Neural cell (in vitro differentiated cells): ENCODE results near the gene PACSIN2. TPM values are rescaled to one million over a fixed set of nuclear protein-coding genes. Genes with fewer than 3 reads are reported as not detected.

Source experiments
- H2AFZ ChIP-seq: fragments of 200-600, 300-800 bp; sonication (generic), shearing (Covaris generic); 2 replicates; pipeline ENCODE4 v1.6.0; 2014; ENCODE audit warnings: low read depth, mild to moderate bottlenecking, antibody characterized with exemption, low read length, moderate library complexity
- H3F3A ChIP-seq: fragments of 200-600 bp; shearing (Covaris generic); 2 replicates; pipeline ENCODE4 v1.6.1; 2016; ENCODE audit warnings: mild to moderate bottlenecking, moderate library complexity, mixed read lengths, antibody characterized with exemption, low read length; ENCODE audit not compliant: insufficient read depth, poor library complexity, severe bottlenecking
- H3K27ac ChIP-seq: fragments of 200-600, 300-800 bp; sonication (generic), shearing (Covaris generic); 2 replicates; pipeline ENCODE4 v1.5.1; 2014; ENCODE audit warnings: mild to moderate bottlenecking, low read length, moderate library complexity
- H3K27me3 ChIP-seq: fragments of 300-800, 200-600 bp; sonication (generic), shearing (Covaris generic); 2 replicates; pipeline ENCODE4 v1.6.0; 2014; ENCODE audit warnings: mild to moderate bottlenecking, low read depth, low read length, moderate library complexity; ENCODE audit not compliant: insufficient read depth
- H3K36me3 ChIP-seq: fragments of 300-800, 200-600 bp; sonication (generic), shearing (Covaris generic); 2 replicates; pipeline ENCODE4 v1.5.1; 2014; ENCODE audit warnings: mild to moderate bottlenecking, antibody characterized with exemption, low read length, moderate library complexity; ENCODE audit not compliant: insufficient read depth
- H3K4me2 ChIP-seq: fragments of 300-800, 200-600 bp; sonication (generic), shearing (Covaris generic); 2 replicates; pipeline ENCODE4 v1.6.0; 2014; ENCODE audit warnings: mild to moderate bottlenecking, low read length
- H3K4me3 ChIP-seq: fragments of 300-800, 200-600 bp; sonication (generic), shearing (Covaris generic); 2 replicates; pipeline ENCODE4 v1.5.1; 2014; ENCODE audit warnings: mild to moderate bottlenecking, low read length, moderate library complexity
- H3K79me2 ChIP-seq: fragments of 200-600 bp; shearing (Covaris generic); replicated peaks from 2 replicates; pipeline ENCODE4 v1.6.0; 2014; ENCODE audit warnings: mild to moderate bottlenecking, low read length, moderate library complexity; ENCODE audit not compliant: insufficient read depth
- H3K9ac ChIP-seq: fragments of 300-800, 200-600 bp; sonication (generic), shearing (Covaris generic); 2 replicates; pipeline ENCODE4 v1.6.1; 2016; ENCODE audit warnings: mild to moderate bottlenecking, low read length, mixed read lengths
- H3K9me2 ChIP-seq: fragments of 200-600 bp; shearing (Covaris generic); 2 replicates; pipeline ENCODE4 v1.6.1; 2016; ENCODE audit warnings: mild to moderate bottlenecking, low read length, mixed read lengths; ENCODE audit not compliant: insufficient read depth
- H3K9me3 ChIP-seq: fragments of 200-600, 300-800 bp; sonication (generic), shearing (Covaris generic); 2 replicates; pipeline ENCODE4 v1.6.1; 2016; ENCODE audit warnings: mild to moderate bottlenecking, mixed run types, low read length, moderate library complexity, mixed read lengths
- H4K20me1 ChIP-seq: fragments of 200-600 bp; shearing (Covaris generic); 2 replicates; pipeline ENCODE4 v1.6.1; 2016; ENCODE audit warnings: mild to moderate bottlenecking, mixed run types; ENCODE audit not compliant: insufficient read depth
- EP300 ChIP-seq: fragments of 450-650 bp; conservative IDR thresholded peaks from 2 replicates; pipeline ENCODE4 v1.6.1; 2014; ENCODE audit warnings: antibody characterized with exemption, mild to moderate bottlenecking, moderate library complexity; ENCODE audit not compliant: poor library complexity, severe bottlenecking
- EZH2 ChIP-seq: fragments of 200-600, 300-800 bp; shearing (Covaris generic), sonication (generic); IDR thresholded peaks from 2 replicates; pipeline ENCODE4 v1.6.1; 2014; ENCODE audit warnings: antibody characterized with exemption, low read length, borderline replicate concordance, mild to moderate bottlenecking; ENCODE audit not compliant: insufficient read depth, poor library complexity, severe bottlenecking
- MXI1 ChIP-seq: fragments of 450-650 bp; conservative IDR thresholded peaks from 2 replicates; pipeline ENCODE4 v1.6.1; 2014; ENCODE audit warnings: antibody characterized with exemption, mild to moderate bottlenecking; ENCODE audit not compliant: poor library complexity, severe bottlenecking
- POLR2AphosphoS5 ChIP-seq: IDR thresholded peaks from 2 replicates; pipeline ENCODE4 v1.6.1; 2012
- RAD21 ChIP-seq: fragments of 450-650 bp; conservative IDR thresholded peaks from 2 replicates; pipeline ENCODE4 v1.6.1; 2014; ENCODE audit warnings: antibody characterized with exemption, mild to moderate bottlenecking, moderate library complexity
- SMC3 ChIP-seq: fragments of 450-650 bp; conservative IDR thresholded peaks from 2 replicates; pipeline ENCODE4 v1.6.1; 2014; ENCODE audit warnings: antibody characterized with exemption, mild to moderate bottlenecking, moderate library complexity; ENCODE audit not compliant: poor library complexity
- TAF1 ChIP-seq: IDR thresholded peaks from 2 replicates; pipeline ENCODE4 v1.6.1; 2012; ENCODE audit warnings: low read depth
- polyA plus RNA-seq: library from polyadenylated mRNA; depleted of rRNA; stranded (reverse); fragments of >200 nt; gene quantifications from 2 replicates; pipeline ENCODE4 v1.2.3, GENCODE V29; 2014
- TF ChIP-seq, protein P1 (sequence below): IDR thresholded peaks from 2 replicates; pipeline ENCODE4 v1.6.1; 2012; ENCODE audit warnings: borderline replicate concordance
- TF ChIP-seq, protein P2 (sequence below): fragments of 450-650 bp; IDR thresholded peaks from 2 replicates; pipeline ENCODE4 v1.5.1; 2014; ENCODE audit warnings: antibody characterized with exemption, mild to moderate bottlenecking, moderate library complexity; ENCODE audit not compliant: poor library complexity, severe bottlenecking

PACSIN2 gene
- polyA plus RNA-seq, 1 donor from 2014 or later = 47.2 TPM

- H3K79me2 ChIP-seq = no peaks in the 10 kb centered on the region
- H3K9me2 ChIP-seq = no peaks in the 10 kb centered on the region
- H3K9ac ChIP-seq = no peak overlapping the region
- no peak overlapping the region for H3K27ac ChIP-seq
- H2AFZ ChIP-seq = no peak overlapping the region
- no peak overlapping the region for H3K4me2 ChIP-seq
- H3K9me3 ChIP-seq = no peaks in the 10 kb centered on the region
- TF ChIP-seq EP300 = no peak
- TF ChIP-seq MXI1 = no peak
- TF ChIP-seq POLR2AphosphoS5 = no peak
- TF ChIP-seq, protein P1, sequence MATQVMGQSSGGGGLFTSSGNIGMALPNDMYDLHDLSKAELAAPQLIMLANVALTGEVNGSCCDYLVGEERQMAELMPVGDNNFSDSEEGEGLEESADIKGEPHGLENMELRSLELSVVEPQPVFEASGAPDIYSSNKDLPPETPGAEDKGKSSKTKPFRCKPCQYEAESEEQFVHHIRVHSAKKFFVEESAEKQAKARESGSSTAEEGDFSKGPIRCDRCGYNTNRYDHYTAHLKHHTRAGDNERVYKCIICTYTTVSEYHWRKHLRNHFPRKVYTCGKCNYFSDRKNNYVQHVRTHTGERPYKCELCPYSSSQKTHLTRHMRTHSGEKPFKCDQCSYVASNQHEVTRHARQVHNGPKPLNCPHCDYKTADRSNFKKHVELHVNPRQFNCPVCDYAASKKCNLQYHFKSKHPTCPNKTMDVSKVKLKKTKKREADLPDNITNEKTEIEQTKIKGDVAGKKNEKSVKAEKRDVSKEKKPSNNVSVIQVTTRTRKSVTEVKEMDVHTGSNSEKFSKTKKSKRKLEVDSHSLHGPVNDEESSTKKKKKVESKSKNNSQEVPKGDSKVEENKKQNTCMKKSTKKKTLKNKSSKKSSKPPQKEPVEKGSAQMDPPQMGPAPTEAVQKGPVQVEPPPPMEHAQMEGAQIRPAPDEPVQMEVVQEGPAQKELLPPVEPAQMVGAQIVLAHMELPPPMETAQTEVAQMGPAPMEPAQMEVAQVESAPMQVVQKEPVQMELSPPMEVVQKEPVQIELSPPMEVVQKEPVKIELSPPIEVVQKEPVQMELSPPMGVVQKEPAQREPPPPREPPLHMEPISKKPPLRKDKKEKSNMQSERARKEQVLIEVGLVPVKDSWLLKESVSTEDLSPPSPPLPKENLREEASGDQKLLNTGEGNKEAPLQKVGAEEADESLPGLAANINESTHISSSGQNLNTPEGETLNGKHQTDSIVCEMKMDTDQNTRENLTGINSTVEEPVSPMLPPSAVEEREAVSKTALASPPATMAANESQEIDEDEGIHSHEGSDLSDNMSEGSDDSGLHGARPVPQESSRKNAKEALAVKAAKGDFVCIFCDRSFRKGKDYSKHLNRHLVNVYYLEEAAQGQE = no peak
- TF ChIP-seq TAF1 = no peak
- TF ChIP-seq, protein P2, sequence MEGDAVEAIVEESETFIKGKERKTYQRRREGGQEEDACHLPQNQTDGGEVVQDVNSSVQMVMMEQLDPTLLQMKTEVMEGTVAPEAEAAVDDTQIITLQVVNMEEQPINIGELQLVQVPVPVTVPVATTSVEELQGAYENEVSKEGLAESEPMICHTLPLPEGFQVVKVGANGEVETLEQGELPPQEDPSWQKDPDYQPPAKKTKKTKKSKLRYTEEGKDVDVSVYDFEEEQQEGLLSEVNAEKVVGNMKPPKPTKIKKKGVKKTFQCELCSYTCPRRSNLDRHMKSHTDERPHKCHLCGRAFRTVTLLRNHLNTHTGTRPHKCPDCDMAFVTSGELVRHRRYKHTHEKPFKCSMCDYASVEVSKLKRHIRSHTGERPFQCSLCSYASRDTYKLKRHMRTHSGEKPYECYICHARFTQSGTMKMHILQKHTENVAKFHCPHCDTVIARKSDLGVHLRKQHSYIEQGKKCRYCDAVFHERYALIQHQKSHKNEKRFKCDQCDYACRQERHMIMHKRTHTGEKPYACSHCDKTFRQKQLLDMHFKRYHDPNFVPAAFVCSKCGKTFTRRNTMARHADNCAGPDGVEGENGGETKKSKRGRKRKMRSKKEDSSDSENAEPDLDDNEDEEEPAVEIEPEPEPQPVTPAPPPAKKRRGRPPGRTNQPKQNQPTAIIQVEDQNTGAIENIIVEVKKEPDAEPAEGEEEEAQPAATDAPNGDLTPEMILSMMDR = no peak
- H3K27me3 ChIP-seq = no peaks in the 10 kb centered on the region
- H3F3A ChIP-seq = no peaks in the 10 kb centered on the region
- no peak overlapping the region for H3K4me3 ChIP-seq
- no peaks in the 10 kb centered on the region for H4K20me1 ChIP-seq
- no peaks in the 10 kb centered on the region for H3K36me3 ChIP-seq
Observed at GRCh38 chr22:42985531-42985905, 29.4 kb downstream of the PACSIN2 start.

DNA sequence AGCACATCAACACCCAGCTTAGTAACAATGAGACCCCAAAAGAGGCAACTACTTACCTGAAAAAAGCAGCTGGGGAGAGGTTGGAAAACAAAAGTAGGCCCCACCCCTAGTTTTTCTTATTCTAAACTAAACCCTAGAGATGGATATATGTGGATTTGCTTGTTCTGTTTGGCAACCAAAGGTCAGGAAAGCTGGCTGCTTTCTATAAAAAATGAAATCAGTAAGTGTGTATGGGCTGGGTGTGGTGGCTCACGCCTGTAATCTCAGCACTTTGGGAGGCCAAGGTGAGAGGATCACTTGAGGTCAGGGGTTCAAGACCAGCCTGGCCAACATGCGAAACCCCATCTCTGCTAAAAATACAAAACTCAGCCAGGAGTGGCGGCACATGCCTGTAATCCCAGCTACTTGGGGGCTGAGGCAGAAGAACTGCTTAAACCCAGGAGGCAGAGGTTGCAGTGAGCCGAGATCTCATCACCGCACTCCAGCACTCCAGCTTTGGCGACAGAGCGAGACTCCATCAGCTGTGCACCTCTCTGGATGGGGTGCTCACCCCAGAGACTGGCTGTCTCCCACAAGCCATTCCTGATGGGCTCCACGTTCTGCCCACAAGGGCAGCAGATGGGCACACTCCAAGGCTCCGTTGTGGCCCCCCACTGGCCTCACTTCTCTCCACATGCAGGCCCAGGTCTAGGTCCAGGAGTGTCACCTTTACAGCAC lies 30.0 kb downstream of the PACSIN2 start:
- H3K36me3 ChIP-seq = no peaks in the 10 kb centered on the region
- H3K9me3 ChIP-seq = no peaks in the 10 kb centered on the region
- H3K27me3 ChIP-seq = no peaks in the 10 kb centered on the region
- TF ChIP-seq MXI1 = no peak
- no peak for TF ChIP-seq EZH2
- no peak for TF ChIP-seq SMC3
- TF ChIP-seq RAD21 = no peak
- TF ChIP-seq, protein P1 = no peak
- TF ChIP-seq, protein P2 = no peak
- TF ChIP-seq TAF1 = no peak
- no peak for TF ChIP-seq EP300
- no peak overlapping the region for H2AFZ ChIP-seq
- H3K9me2 ChIP-seq = no peaks in the 10 kb centered on the region
- H3K9ac ChIP-seq = no peak overlapping the region
- H3K79me2 ChIP-seq = no peaks in the 10 kb centered on the region
- no peak overlapping the region for H3K4me2 ChIP-seq
- H3F3A ChIP-seq = no peaks in the 10 kb centered on the region
- H3K27ac ChIP-seq = no peak overlapping the region
- no peak overlapping the region for H3K4me3 ChIP-seq
- no peaks in the 10 kb centered on the region for H4K20me1 ChIP-seq
